ENCODE data around the gene SMIM15. TPM values are rescaled to one million over a fixed set of nuclear protein-coding genes. Genes with fewer than 3 reads are reported as not detected.

Gene SMIM15
- total RNA-seq, 1 donor from 2014 or later = 56.6 TPM

- DNase-seq (ENCODE audit: low spot score) = no peak
- H3K4me3 Mint-ChIP-seq (ENCODE audit: unreplicated experiment) = no peak overlapping the region
- peaks cover 3% of the 10 kb centered on the region for H3K9me3 Mint-ChIP-seq (ENCODE audit: low read depth)
- H3K27ac Mint-ChIP-seq (ENCODE audit: unreplicated experiment) = no peak overlapping the region
- peaks cover 10% of the 10 kb centered on the region for H3K4me1 Mint-ChIP-seq (ENCODE audit: low read depth)
- H3K27me3 Mint-ChIP-seq (ENCODE audit: low read depth) = no peaks in the 10 kb centered on the region
- H3K36me3 Mint-ChIP-seq (ENCODE audit: low read depth) = peaks cover 2% of the 10 kb centered on the region
- TF ChIP-seq CTCF (IDR thresholded peaks at IDR 0.05) = no peak
Observed at GRCh38 chr5:61176631-61177030, 14.4 kb upstream of the SMIM15 start.

- Mint-ChIP-seq H3K4me3 (ENCODE audit: unreplicated experiment) (no peak overlapping the region), H3K9me3 (ENCODE audit: low read depth) (peaks cover under 1% of the 10 kb centered on the region)
- no peak for TF ChIP-seq CTCF (IDR thresholded peaks at IDR 0.05)
Observed at GRCh38 chr5:61171479-61171878, 9.2 kb upstream of the SMIM15 start.

GRCh38 chr5:61168951-61169350 is 6.7 kb upstream of the SMIM15 start:
- no peak overlapping the region for H3K4me3 Mint-ChIP-seq (ENCODE audit: unreplicated experiment)
- H3K4me1 Mint-ChIP-seq (ENCODE audit: low read depth) = peaks cover 5% of the 10 kb centered on the region
- TF ChIP-seq CTCF (IDR thresholded peaks at IDR 0.05) = no peak
- H3K27me3 Mint-ChIP-seq (ENCODE audit: low read depth) = no peaks in the 10 kb centered on the region
- no peak overlapping the region for H3K27ac Mint-ChIP-seq (ENCODE audit: unreplicated experiment)
- H3K36me3 Mint-ChIP-seq (ENCODE audit: low read depth) = no peaks in the 10 kb centered on the region
- H3K9me3 Mint-ChIP-seq (ENCODE audit: low read depth) = no peaks in the 10 kb centered on the region
- no peak for DNase-seq (ENCODE audit: low spot score)

More at GRCh38 chr5:61171479-61171878, 9.2 kb upstream of the SMIM15 start:
- DNase-seq (ENCODE audit: low spot score) = no peak
- no peaks in the 10 kb centered on the region for H3K4me1 Mint-ChIP-seq (ENCODE audit: low read depth)
- H3K27ac Mint-ChIP-seq (ENCODE audit: unreplicated experiment) = no peak overlapping the region
- no peaks in the 10 kb centered on the region for H3K36me3 Mint-ChIP-seq (ENCODE audit: low read depth)
- H3K27me3 Mint-ChIP-seq (ENCODE audit: low read depth) = no peaks in the 10 kb centered on the region

- H3K9me3 Mint-ChIP-seq (ENCODE audit: low read depth) = no peaks in the 10 kb centered on the region
- no peaks in the 10 kb centered on the region for H3K36me3 Mint-ChIP-seq (ENCODE audit: low read depth)
- no peak overlapping the region for H3K4me3 Mint-ChIP-seq (ENCODE audit: unreplicated experiment)
- H3K27ac Mint-ChIP-seq (ENCODE audit: unreplicated experiment) = peak overlapping the region; percentile 66
- no peaks in the 10 kb centered on the region for H3K27me3 Mint-ChIP-seq (ENCODE audit: low read depth)
- H3K4me1 Mint-ChIP-seq (ENCODE audit: low read depth) = peaks cover 17% of the 10 kb centered on the region
- DNase-seq (ENCODE audit: low spot score) = no peak
- TF ChIP-seq CTCF (IDR thresholded peaks at IDR 0.05) = peak; percentile 81
Observed at GRCh38 chr5:61167382-61167781, 5.1 kb upstream of the SMIM15 start.

GRCh38 chr5:61163905-61164304 is 1.6 kb upstream of the SMIM15 start:
- H3K4me3 Mint-ChIP-seq (ENCODE audit: unreplicated experiment) = no peak overlapping the region
- H3K4me1 Mint-ChIP-seq (ENCODE audit: low read depth) = peaks cover 42% of the 10 kb centered on the region
- no peaks in the 10 kb centered on the region for H3K27me3 Mint-ChIP-seq (ENCODE audit: low read depth)
- H3K9me3 Mint-ChIP-seq (ENCODE audit: low read depth) = no peaks in the 10 kb centered on the region
- H3K27ac Mint-ChIP-seq (ENCODE audit: unreplicated experiment) = no peak overlapping the region
- TF ChIP-seq CTCF (IDR thresholded peaks at IDR 0.05) = no peak
- no peak for DNase-seq (ENCODE audit: low spot score)
- peaks cover 12% of the 10 kb centered on the region for H3K36me3 Mint-ChIP-seq (ENCODE audit: low read depth)

All from chondrocyte (in vitro differentiated cells).